Fibroblast of mammary gland (primary cell): Measurements from ENCODE around the gene HSD17B8.

Experiments used
- DNase-seq: peaks from one replicate; pipeline ENCODE4 v3.0.0-alpha.2; 2010; ENCODE audit warnings: low read depth
- H3K4me3 ChIP-seq: 2 replicates; pipeline ENCODE4 v1.5.1; 2011; ENCODE audit warnings: low read depth, mild to moderate bottlenecking, low read length, moderate library complexity; ENCODE audit not compliant: control insufficient read depth
- TF ChIP-seq, protein P1 (sequence below): conservative IDR thresholded peaks from 2 replicates; pipeline ENCODE4 v1.5.1; 2011; ENCODE audit warnings: low read depth, low read length, inconsistent platforms; ENCODE audit not compliant: control insufficient read depth, insufficient read depth

HSD17B8 gene

DNA sequence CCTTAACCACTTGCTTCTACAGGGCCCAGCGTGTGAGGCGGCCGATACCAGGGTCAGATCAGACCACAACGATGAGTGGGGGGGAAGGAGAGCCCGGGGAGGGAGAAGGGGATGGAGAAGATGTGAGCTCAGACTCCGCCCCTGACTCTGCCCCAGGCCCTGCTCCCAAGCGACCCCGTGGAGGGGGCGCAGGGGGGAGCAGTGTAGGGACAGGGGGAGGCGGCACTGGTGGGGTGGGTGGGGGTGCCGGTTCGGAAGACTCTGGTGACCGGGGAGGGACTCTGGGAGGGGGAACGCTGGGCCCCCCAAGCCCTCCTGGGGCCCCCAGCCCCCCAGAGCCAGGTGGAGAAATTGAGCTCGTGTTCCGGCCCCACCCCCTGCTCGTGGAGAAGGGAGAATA, 6.7 kb downstream of the HSD17B8 start:
- no peak overlapping the region for H3K4me3 ChIP-seq
- DNase-seq: no peak
- TF ChIP-seq, protein P1, sequence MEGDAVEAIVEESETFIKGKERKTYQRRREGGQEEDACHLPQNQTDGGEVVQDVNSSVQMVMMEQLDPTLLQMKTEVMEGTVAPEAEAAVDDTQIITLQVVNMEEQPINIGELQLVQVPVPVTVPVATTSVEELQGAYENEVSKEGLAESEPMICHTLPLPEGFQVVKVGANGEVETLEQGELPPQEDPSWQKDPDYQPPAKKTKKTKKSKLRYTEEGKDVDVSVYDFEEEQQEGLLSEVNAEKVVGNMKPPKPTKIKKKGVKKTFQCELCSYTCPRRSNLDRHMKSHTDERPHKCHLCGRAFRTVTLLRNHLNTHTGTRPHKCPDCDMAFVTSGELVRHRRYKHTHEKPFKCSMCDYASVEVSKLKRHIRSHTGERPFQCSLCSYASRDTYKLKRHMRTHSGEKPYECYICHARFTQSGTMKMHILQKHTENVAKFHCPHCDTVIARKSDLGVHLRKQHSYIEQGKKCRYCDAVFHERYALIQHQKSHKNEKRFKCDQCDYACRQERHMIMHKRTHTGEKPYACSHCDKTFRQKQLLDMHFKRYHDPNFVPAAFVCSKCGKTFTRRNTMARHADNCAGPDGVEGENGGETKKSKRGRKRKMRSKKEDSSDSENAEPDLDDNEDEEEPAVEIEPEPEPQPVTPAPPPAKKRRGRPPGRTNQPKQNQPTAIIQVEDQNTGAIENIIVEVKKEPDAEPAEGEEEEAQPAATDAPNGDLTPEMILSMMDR: no peak

DNA sequence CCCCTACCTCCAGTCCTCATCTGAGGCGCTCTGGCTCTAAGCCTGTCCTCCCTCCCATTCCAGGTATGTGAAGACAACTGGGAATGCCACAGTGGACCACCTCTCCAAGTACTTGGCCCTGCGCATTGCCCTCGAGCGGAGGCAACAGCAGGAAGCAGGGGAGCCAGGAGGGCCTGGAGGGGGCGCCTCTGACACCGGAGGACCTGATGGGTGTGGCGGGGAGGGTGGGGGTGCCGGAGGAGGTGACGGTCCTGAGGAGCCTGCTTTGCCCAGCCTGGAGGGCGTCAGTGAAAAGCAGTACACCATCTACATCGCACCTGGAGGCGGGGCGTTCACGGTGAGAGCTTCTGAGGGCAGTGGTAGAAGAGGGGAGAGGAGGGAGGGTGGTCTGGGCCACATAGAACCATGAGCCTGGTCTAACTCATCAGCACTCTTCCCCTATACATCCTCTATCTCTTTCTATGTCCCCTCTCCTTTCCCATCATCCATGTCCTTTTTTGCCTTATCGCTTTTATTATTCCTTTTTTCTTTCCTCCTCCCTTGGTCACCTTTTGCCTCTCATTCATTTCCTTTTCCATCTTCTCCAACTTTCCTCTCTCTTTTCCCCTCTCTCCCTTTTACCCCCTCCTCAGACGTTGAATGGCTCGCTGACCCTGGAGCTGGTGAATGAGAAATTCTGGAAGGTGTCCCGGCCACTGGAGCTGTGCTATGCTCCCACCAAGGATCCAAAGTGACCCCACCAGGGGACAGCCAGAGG, 7.4 kb downstream of the HSD17B8 start:
- no peak for DNase-seq

DNA sequence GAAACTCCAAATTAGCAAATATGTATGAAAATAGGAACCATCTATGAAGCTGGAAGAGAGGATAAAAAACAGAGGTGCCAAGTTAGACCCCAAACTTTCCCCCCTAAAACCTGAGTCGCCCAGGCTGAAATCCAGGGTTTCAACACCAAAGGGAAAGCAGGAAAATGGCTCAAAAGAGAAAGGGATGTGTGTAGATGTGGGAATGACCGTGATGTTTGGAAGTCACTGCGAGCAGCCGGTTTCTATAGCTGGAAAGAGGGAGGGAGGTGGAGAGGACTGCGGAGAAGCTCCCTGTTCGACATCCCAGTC, 8.4 kb downstream of the HSD17B8 start:
- peak overlapping the region; percentile 55 for H3K4me3 ChIP-seq
- DNase-seq: no peak
- TF ChIP-seq, protein P1: no peak

More for the DNA sequence above, 7.4 kb downstream of the HSD17B8 start:
- TF ChIP-seq, protein P1: no peak
- H3K4me3 ChIP-seq: no peak overlapping the region

DNA sequence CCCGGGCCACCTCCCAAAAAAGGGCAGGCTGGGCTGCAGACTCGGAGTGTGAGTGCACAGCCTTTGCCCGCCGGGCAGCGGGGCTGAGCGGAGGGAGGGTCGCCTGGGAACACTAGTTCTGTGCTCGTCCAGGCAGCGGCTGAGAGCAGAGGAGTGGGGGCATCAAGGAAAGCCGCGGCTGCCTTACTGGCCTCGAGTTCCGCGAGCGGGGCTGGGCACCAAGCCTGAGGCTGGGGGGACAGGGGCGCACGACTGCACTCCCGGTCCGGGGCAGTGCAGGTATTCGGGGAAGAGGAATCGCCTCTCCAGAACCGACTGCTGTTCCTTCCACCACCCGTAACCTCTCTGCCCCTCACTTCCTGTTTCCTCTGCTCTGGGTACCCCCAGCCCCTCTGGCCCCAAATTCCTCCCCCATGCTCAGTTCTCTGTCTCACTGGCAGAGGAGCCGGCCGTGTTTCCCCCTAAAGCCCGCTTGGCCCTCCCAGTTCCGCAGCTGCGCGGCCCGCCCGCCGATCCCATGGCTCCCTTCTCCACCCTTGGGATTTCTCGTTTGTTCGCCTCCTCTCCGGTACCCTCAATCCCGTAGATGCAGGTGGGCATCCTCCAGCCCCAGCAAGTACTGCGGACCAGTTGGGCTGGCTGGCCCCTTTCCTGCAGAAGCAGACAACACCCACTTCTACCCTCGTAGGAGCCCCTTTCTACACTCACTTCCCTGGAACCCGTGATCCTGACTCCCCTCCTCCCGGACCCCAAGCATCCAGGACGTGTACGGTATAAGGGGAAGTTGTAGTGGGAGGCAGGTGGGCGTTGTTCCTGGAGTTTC, 8.9 kb downstream of the HSD17B8 start:
- TF ChIP-seq, protein P1: no peak
- no peak for DNase-seq
- H3K4me3 ChIP-seq: peak overlapping the region; percentile 55

DNA sequence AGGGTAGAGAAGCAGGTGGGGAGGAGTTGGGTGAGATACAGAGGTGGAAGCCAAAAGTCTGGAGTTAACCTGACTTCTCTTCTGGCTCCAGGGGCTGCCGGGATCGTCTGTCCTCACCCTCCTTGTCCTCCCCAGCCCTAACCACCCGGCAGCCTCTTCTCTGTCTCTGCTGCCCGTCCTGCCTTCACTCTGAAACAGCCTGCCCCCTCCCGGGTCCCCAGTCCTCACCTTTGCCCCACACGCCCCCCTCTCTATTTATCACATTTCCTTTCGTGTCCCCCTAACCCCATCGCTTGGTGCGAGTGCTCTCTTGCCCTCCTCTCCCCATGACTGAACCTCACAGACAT, 9.5 kb downstream of the HSD17B8 start:
- DNase-seq: no peak
- TF ChIP-seq, protein P1: no peak
- H3K4me3 ChIP-seq: peak overlapping the region; percentile 55

DNA sequence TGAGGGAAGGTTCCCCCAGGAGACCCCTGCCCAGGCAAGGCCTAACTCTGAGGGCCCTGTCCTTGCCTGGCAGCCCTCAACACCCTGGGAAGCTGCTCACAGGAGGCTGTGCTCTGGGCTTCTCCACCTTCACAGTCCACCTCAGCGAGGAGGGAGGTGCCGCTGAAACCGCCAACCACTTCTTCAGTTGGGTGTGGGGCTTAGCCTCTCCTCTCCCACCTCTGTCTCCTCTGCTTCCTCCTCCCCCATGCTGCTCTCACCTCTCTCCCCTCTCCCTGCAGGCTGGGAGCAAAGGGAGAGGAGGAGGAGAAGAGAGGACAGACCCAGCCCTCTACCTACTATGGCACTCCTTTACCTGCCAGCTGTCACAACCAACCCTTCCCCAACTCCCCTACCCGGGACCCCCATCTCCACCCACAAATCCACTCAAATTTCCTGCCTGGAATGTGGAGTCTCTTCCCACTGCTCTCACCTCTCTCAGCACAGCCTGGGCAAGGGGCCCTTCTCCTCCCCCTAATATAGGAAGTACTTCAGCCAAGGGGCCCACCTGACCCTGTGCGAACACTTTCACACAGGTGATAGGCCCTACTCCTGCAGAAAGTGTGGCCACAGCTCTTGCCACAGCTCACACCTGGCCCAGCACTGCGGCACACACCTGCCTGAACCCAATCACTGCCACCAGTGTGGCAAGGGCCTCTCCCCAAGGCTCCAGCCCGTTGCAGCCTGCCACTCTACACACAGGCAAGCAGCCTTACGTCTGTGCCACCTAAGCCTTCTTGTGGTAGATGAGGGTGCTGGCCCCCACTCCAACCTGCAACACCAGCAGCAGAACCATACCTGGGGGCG, 11.0 kb downstream of the HSD17B8 start:
- DNase-seq: no peak
- TF ChIP-seq, protein P1: no peak
- no peak overlapping the region for H3K4me3 ChIP-seq
